ENCODE data around the gene KRTAP5-3. TPM values are rescaled to one million over a fixed set of nuclear protein-coding genes. Genes with fewer than 3 reads are reported as not detected.

Gene KRTAP5-3
- total and polyA plus RNA-seq, 12 donors, result not detected

DNA sequence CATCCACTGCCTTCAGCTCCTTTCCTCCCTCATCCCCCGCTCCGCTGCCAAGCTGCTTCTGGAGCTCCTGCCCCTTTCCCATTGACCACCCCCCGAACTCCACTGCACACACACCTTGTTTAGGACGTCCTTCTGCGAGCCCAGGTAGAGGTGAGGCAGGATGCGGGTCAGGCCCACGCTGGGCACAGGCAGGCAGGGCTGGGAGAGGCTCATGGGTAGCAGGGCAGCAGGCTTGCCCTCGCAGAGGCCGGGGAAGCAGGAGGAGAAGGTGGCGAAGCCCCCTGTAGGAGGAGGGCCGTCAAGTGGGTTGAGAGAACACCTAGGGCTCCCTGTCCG, 49.5 kb downstream of the KRTAP5-3 start:
- Histone ChIP-seq H3K36me3 (replicated peaks in 1 of 2) (no peaks in the 10 kb centered on the region), H3K27ac (peak overlapping the region in 4 of 5 donors; percentile 53 to 93 (median 72)), H3K4me1 (replicated peaks in 1 of 2) (peaks cover 16 to 19% of the 10 kb centered on the region in 2 donors), H3K4me3 (no peak overlapping the region), H3K27me3 (no peaks in the 10 kb centered on the region), H3K9me3 (replicated peaks in 1 of 3) (no peaks in the 10 kb centered on the region)
- intact Hi-C loops (cut with DNase I), result no loop called here
- DNase-seq, result no peak
- 60 to 70% (median 69%) methylated on average over 7 to 12 of the region's 12 CpGs for WGBS, 4 donors
- TF ChIP-seq CTCF (IDR thresholded peaks at IDR 0.05) (no peak), POLR2A (IDR thresholded peaks at IDR 0.05) (no peak)

GRCh38 chr11:1557904-1558774, 50.1 kb downstream of the KRTAP5-3 start:
- Histone ChIP-seq H3K9me3 (replicated peaks in 1 of 3) (no peaks in the 10 kb centered on the region), H3K27me3 (no peaks in the 10 kb centered on the region), H3K4me1 (replicated peaks in 1 of 2) (peaks cover 16 to 19% of the 10 kb centered on the region in 2 donors), H3K27ac (peak overlapping the region in 4 of 5 donors; percentile 53 to 93 (median 72)), H3K36me3 (replicated peaks in 1 of 2) (no peaks in the 10 kb centered on the region), H3K4me3 (no peak overlapping the region)
- peak; percentile 67 to 86 (median 82) for DNase-seq
- WGBS, 4 donors, result 40 to 55% (median 46%) methylated on average over 21 to 29 of the region's 29 CpGs
- intact Hi-C loops (cut with DNase I), result no loop called here
- TF ChIP-seq POLR2A (IDR thresholded peaks at IDR 0.05), result no peak
- no peak for TF ChIP-seq CTCF (IDR thresholded peaks at IDR 0.05)

Other genes with a start within 250 kb of the KRTAP5-3 start
- gene BRSK2, start 218.5 kb downstream of the KRTAP5-3 start, total RNA-seq, result 10 to 100 TPM in 1 of 9 donors, 1 to 10 TPM in 3, under 1 TPM in 4, not detected in 1; 0.18 to 10.7 (median 1.1) TPM
- 10 to 100 TPM in 1 of 3 donors, 1 to 10 TPM in 2; 2.0 to 24.5 (median 5.3) TPM for gene BRSK2, start 218.5 kb downstream of the KRTAP5-3 start, polyA plus RNA-seq
- 10 to 100 TPM; 11.2 to 43.3 (median 31.8) TPM for gene MOB2, start 121.7 kb downstream of the KRTAP5-3 start, total RNA-seq
- gene MOB2, start 121.7 kb downstream of the KRTAP5-3 start, polyA plus RNA-seq, result 10 to 100 TPM; 25.6 to 31.9 (median 29.4) TPM
- 1 to 10 TPM in 6 of 9 donors, under 1 TPM in 3; 0.22 to 6.3 (median 1.6) TPM for gene DUSP8, start 36.2 kb downstream of the KRTAP5-3 start, total RNA-seq
- gene DUSP8, start 36.2 kb downstream of the KRTAP5-3 start, polyA plus RNA-seq, result 1 to 10 TPM; 2.4 to 5.2 (median 3.4) TPM
- not detected for gene KRTAP5-1, start 23.2 kb downstream of the KRTAP5-3 start, total RNA-seq
- under 1 TPM in 1 of 3 donors, not detected in 2; 0.10 TPM for gene KRTAP5-1, start 23.2 kb downstream of the KRTAP5-3 start, polyA plus RNA-seq
- gene KRTAP5-2, start 10.2 kb downstream of the KRTAP5-3 start, total RNA-seq, result not detected
- not detected for gene KRTAP5-2, start 10.2 kb downstream of the KRTAP5-3 start, polyA plus RNA-seq
- not detected for gene KRTAP5-4, start 13.7 kb upstream of the KRTAP5-3 start, total RNA-seq
- not detected for gene KRTAP5-4, start 13.7 kb upstream of the KRTAP5-3 start, polyA plus RNA-seq
- not detected for gene KRTAP5-5, start 21.3 kb upstream of the KRTAP5-3 start, total RNA-seq
- not detected for gene KRTAP5-5, start 21.3 kb upstream of the KRTAP5-3 start, polyA plus RNA-seq
- gene KRTAP5-6, start 88.7 kb upstream of the KRTAP5-3 start, total RNA-seq, result under 1 TPM in 1 of 9 donors, not detected in 8; 0.61 TPM
- not detected for gene KRTAP5-6, start 88.7 kb upstream of the KRTAP5-3 start, polyA plus RNA-seq
- gene IFITM10, start 142.1 kb upstream of the KRTAP5-3 start, total RNA-seq, result 100 to 1,000 TPM in 1 of 9 donors, 10 to 100 TPM in 7, under 1 TPM in 1; 0.28 to 112 (median 30.3) TPM
- gene IFITM10, start 142.1 kb upstream of the KRTAP5-3 start, polyA plus RNA-seq, result 100 to 1,000 TPM in 1 of 3 donors, 10 to 100 TPM in 1, 1 to 10 TPM in 1; 6.3 to 267 (median 76.5) TPM
- gene CTSD, start 155.5 kb upstream of the KRTAP5-3 start, total RNA-seq, result 1,000 to 10,000 TPM in 8 of 9 donors, 100 to 1,000 TPM in 1; 191 to 4,168 (median 2,220) TPM
- gene CTSD, start 155.5 kb upstream of the KRTAP5-3 start, polyA plus RNA-seq, result 1,000 to 10,000 TPM in 2 of 3 donors, 100 to 1,000 TPM in 1; 641 to 1,561 (median 1,335) TPM
- gene SYT8, start 226.5 kb upstream of the KRTAP5-3 start, total RNA-seq, result 1 to 10 TPM in 1 of 9 donors, under 1 TPM in 2, not detected in 6; 0.44 to 1.2 (median 0.61) TPM
- gene SYT8, start 226.5 kb upstream of the KRTAP5-3 start, polyA plus RNA-seq, result 1 to 10 TPM in 1 of 3 donors, under 1 TPM in 1, not detected in 1; 0.91 to 3.1 TPM
- gene TNNI2, start 230.5 kb upstream of the KRTAP5-3 start, total RNA-seq, result 10 to 100 TPM in 1 of 9 donors, 1 to 10 TPM in 3, under 1 TPM in 2, not detected in 3; 0.55 to 12.8 (median 1.9) TPM
- gene TNNI2, start 230.5 kb upstream of the KRTAP5-3 start, polyA plus RNA-seq, result 10 to 100 TPM in 2 of 3 donors, 1 to 10 TPM in 1; 1.9 to 21.8 (median 12.0) TPM
- 100 to 1,000 TPM in 8 of 9 donors, 1 to 10 TPM in 1; 4.0 to 323 (median 245) TPM for gene LSP1, start 244.6 kb upstream of the KRTAP5-3 start, total RNA-seq
- 1,000 to 10,000 TPM in 1 of 3 donors, 100 to 1,000 TPM in 2; 319 to 1,341 (median 324) TPM for gene LSP1, start 244.6 kb upstream of the KRTAP5-3 start, polyA plus RNA-seq

All from adrenal gland (tissue), 12 donors.